ENCODE results near the gene CTU2. TPM values are rescaled to one million over a fixed set of nuclear protein-coding genes. Genes with fewer than 3 reads are reported as not detected.

Gene CTU2
- total RNA-seq, 1 donor from 2014 or later: 18.3 TPM

DNA sequence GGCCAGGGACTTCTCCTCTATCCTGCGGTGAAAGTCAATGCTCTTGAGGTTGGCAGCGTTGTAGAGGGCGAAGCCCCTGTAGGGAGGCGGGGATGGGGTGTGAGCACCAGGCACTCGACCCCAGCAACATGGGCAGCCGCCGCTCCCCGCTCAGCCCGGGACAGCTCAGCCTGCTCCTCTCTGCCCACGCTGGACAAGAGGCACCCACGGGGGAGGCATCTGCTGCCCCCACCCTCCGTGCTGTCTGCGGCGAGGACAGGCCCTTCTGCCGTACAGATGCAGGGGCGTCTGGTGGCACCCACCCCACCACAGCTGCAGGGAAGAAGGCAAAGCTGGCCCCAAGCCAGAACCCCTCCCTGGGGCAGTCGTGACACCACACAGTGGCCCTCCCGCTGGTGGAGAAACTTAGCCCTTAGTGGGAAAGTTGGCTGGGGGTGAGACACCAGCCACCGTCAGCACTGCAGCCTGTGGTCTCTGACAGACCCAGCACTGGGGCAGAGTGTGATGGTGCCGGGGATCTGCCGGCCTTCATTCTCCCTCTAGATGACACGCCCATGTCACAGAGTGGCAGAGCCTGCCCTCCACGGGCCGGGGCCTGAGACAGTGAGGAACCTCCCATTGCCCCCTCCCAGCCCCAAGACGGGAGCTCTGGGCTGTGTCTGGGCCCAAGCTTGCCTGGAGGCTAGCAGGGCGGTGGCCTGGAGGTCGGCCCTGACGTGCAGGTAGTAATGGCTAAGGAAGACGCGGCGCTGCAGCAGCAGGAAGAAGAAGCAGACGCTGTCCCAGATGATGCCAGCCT, 19.5 kb downstream of the CTU2 start:
- H3K36me3 ChIP-seq (ENCODE audit: insufficient read depth, low read length): peaks cover 8% of the 10 kb centered on the region
- peaks cover 4% of the 10 kb centered on the region for H3K79me2 ChIP-seq (ENCODE audit: insufficient read depth, low read length)
- peaks cover 3% of the 10 kb centered on the region for H3K4me1 Mint-ChIP-seq (ENCODE audit: low read depth, unreplicated experiment)
- H3K9ac ChIP-seq (ENCODE audit: low read length): no peak overlapping the region
- H2AFZ ChIP-seq (ENCODE audit: low read depth, low read length): no peak overlapping the region
- no peak overlapping the region for H3K27ac ChIP-seq (ENCODE audit: low read depth, low read length)
- peaks cover 16% of the 10 kb centered on the region for H4K20me1 ChIP-seq (ENCODE audit: insufficient read depth, low read length)
- no peak overlapping the region for H3K4me3 ChIP-seq (ENCODE audit: insufficient read depth, low read depth, low read length)
- H3K27me3 ChIP-seq (ENCODE audit: insufficient read depth, low read length): no peaks in the 10 kb centered on the region
- no peak overlapping the region for H3K4me3 Mint-ChIP-seq (ENCODE audit: unreplicated experiment)
- H3K4me1 ChIP-seq (ENCODE audit: insufficient read depth, low read length): peaks cover 3% of the 10 kb centered on the region
- no peak for TF ChIP-seq EZH2 (IDR thresholded peaks at IDR 0.05; ENCODE audit: insufficient read depth, low read length)
- TF ChIP-seq CTCF (IDR thresholded peaks at IDR 0.05; ENCODE audit: insufficient read depth, low read depth, low read length): no peak
- H3K9me3 Mint-ChIP-seq (ENCODE audit: unreplicated experiment): no peaks in the 10 kb centered on the region
- no peaks in the 10 kb centered on the region for H3K27me3 Mint-ChIP-seq (ENCODE audit: low read depth, unreplicated experiment)
- H3K9me3 ChIP-seq (ENCODE audit: insufficient read depth, low read depth, low read length): no peaks in the 10 kb centered on the region
- no peak for FAIRE-seq
- H3K36me3 Mint-ChIP-seq (ENCODE audit: low read depth, unreplicated experiment): peaks cover 3% of the 10 kb centered on the region
- no peak overlapping the region for H3K27ac Mint-ChIP-seq (ENCODE audit: unreplicated experiment)
- H3K4me2 ChIP-seq (ENCODE audit: low read length): no peak overlapping the region
- no peak for DNase-seq (ENCODE audit: low read depth)

DNA sequence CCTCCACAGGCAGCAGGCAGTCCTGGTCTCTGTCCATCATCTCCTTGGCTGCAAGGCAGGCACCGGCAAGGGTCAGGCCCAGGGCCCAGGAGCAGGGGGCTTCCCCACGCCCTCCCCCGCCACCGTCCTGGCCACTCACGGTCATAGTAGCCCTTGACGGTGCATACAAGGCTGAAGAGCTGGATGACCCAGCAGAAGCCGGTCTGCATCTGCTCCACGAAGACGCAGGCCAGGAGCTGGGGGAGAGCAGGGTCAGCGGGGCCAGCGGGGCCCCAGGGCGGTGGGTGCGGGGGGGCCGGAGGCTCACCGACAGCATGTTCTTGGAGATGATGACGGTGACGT, 20.1 kb downstream of the CTU2 start:
- Histone ChIP-seq H3K36me3 (ENCODE audit: insufficient read depth, low read length) (peaks cover 8% of the 10 kb centered on the region), H3K4me2 (ENCODE audit: low read length) (no peak overlapping the region), H3K27me3 (ENCODE audit: insufficient read depth, low read length) (no peaks in the 10 kb centered on the region), H3K9me3 (ENCODE audit: insufficient read depth, low read depth, low read length) (no peaks in the 10 kb centered on the region), H3K4me3 (ENCODE audit: insufficient read depth, low read depth, low read length) (no peak overlapping the region), H2AFZ (ENCODE audit: low read depth, low read length) (no peak overlapping the region), H3K9ac (ENCODE audit: low read length) (no peak overlapping the region), H3K27ac (ENCODE audit: low read depth, low read length) (no peak overlapping the region), H4K20me1 (ENCODE audit: insufficient read depth, low read length) (peaks cover 21% of the 10 kb centered on the region), H3K4me1 (ENCODE audit: insufficient read depth, low read length) (peaks cover 8% of the 10 kb centered on the region), H3K79me2 (ENCODE audit: insufficient read depth, low read length) (peaks cover 4% of the 10 kb centered on the region)
- Mint-ChIP-seq H3K4me1 (ENCODE audit: low read depth, unreplicated experiment) (peaks cover 8% of the 10 kb centered on the region), H3K36me3 (ENCODE audit: low read depth, unreplicated experiment) (peaks cover 5% of the 10 kb centered on the region), H3K4me3 (ENCODE audit: unreplicated experiment) (no peak overlapping the region), H3K9me3 (ENCODE audit: unreplicated experiment) (no peaks in the 10 kb centered on the region), H3K27ac (ENCODE audit: unreplicated experiment) (no peak overlapping the region), H3K27me3 (ENCODE audit: low read depth, unreplicated experiment) (no peaks in the 10 kb centered on the region)
- DNase-seq (ENCODE audit: low read depth): no peak
- no peak for FAIRE-seq
- TF ChIP-seq EZH2 (IDR thresholded peaks at IDR 0.05; ENCODE audit: insufficient read depth, low read length) (no peak), CTCF (IDR thresholded peaks at IDR 0.05; ENCODE audit: insufficient read depth, low read depth, low read length) (no peak)

DNA sequence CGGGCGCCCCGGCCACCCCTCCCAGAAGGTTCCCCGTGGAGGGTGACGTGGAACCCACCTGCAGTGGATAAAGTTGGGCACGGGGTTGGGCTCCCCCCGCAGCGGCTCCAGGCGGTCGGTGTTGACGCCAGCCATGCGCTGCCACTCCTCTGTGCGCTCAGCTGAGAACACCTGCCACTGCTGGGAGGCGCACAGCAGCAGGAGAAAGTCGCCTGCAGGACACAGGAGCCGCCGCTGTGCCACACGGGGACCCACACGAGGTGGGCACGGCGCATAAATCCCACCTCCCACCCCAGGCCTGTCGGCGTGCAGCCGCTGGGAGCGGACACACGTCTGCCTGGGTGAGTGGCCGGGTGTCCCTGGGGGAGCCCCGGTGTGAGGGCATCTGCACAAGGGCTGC, 20.7 kb downstream of the CTU2 start:
- peaks cover 6% of the 10 kb centered on the region for H3K36me3 Mint-ChIP-seq (ENCODE audit: low read depth, unreplicated experiment)
- no peak for TF ChIP-seq CTCF (IDR thresholded peaks at IDR 0.05; ENCODE audit: insufficient read depth, low read depth, low read length)
- no peak for TF ChIP-seq EZH2 (IDR thresholded peaks at IDR 0.05; ENCODE audit: insufficient read depth, low read length)
- H4K20me1 ChIP-seq (ENCODE audit: insufficient read depth, low read length): peaks cover 25% of the 10 kb centered on the region
- no peak for DNase-seq (ENCODE audit: low read depth)
- no peak overlapping the region for H2AFZ ChIP-seq (ENCODE audit: low read depth, low read length)
- FAIRE-seq: no peak
- no peaks in the 10 kb centered on the region for H3K9me3 Mint-ChIP-seq (ENCODE audit: unreplicated experiment)
- peaks cover 4% of the 10 kb centered on the region for H3K79me2 ChIP-seq (ENCODE audit: insufficient read depth, low read length)
- H3K36me3 ChIP-seq (ENCODE audit: insufficient read depth, low read length): peaks cover 8% of the 10 kb centered on the region
- H3K27me3 Mint-ChIP-seq (ENCODE audit: low read depth, unreplicated experiment): no peaks in the 10 kb centered on the region
- H3K4me3 Mint-ChIP-seq (ENCODE audit: unreplicated experiment): no peak overlapping the region
- H3K4me2 ChIP-seq (ENCODE audit: low read length): no peak overlapping the region
- peaks cover 9% of the 10 kb centered on the region for H3K4me1 Mint-ChIP-seq (ENCODE audit: low read depth, unreplicated experiment)
- H3K9me3 ChIP-seq (ENCODE audit: insufficient read depth, low read depth, low read length): no peaks in the 10 kb centered on the region
- peaks cover 12% of the 10 kb centered on the region for H3K4me1 ChIP-seq (ENCODE audit: insufficient read depth, low read length)
- no peaks in the 10 kb centered on the region for H3K27me3 ChIP-seq (ENCODE audit: insufficient read depth, low read length)
- no peak overlapping the region for H3K4me3 ChIP-seq (ENCODE audit: insufficient read depth, low read depth, low read length)
- H3K9ac ChIP-seq (ENCODE audit: low read length): no peak overlapping the region
- no peak overlapping the region for H3K27ac ChIP-seq (ENCODE audit: low read depth, low read length)
- no peak overlapping the region for H3K27ac Mint-ChIP-seq (ENCODE audit: unreplicated experiment)

All from astrocyte (in vitro differentiated cells and primary cell).